HepG2 (cell line): ENCODE measurements around the gene ZNF24. TPM values are rescaled to one million over a fixed set of nuclear protein-coding genes. Genes with fewer than 3 reads are reported as not detected.

Experiments
- ATAC-seq: fragments of 200-7000 bp; cut with Tn5 transposase; 3 replicates; pipeline ENCODE4 v1.9.1; 2020; ENCODE audit warnings: mild to moderate bottlenecking, moderate library complexity
- BruUV-seq: library from RNA; stranded (reverse); fragments of 400-500 nt; replicated peaks from 2 replicates; lab custom pipeline; 2021; lab: Mats Ljungman, UMichigan
- CTCF ChIA-PET: fragments of 300-600 bp; formaldehyde crosslinking; extraction: SDS; loops from one replicate; lab custom pipeline; 2021; ENCODE audit warnings: low total read pairs, inconsistent platforms, low intra/inter-chr PET ratio; lab: Yijun Ruan, JAX
- POLR2A ChIA-PET: fragments of 350-600 bp; sonication (Branson Sonifier 250); formaldehyde crosslinking; loops from one replicate; lab custom pipeline; 2020; ENCODE audit warnings: antibody characterized with exemption, inconsistent platforms; lab: Yijun Ruan, JAX
- DNase-seq: peaks from one replicate; pipeline ENCODE4 v3.0.0-alpha.2; 2015; ENCODE audit warnings: low spot score
- FAIRE-seq: peaks from 3 replicates; lab custom pipeline; 2011; peaks lifted over from hg19 to GRCh38; lab: Jason Lieb, UNC
- H2AFZ ChIP-seq: one replicate; pipeline ENCODE4 v1.6.1; 2011; ENCODE audit warnings: low read length, inconsistent platforms
- H3K27ac ChIP-seq: fragments of 300-600 bp; 3 replicates; pipeline ENCODE4 v1.8.0; 2011; ENCODE audit warnings: mixed run types, mild to moderate bottlenecking, mixed read lengths, low read length, inconsistent platforms; ENCODE audit not compliant: insufficient read depth; ENCODE audit errors: extremely low read length
- H3K27me3 ChIP-seq, 2 experiments: fragments of 200-600 bp in 1 of 2; 2 replicates in 1 of 2; 3 replicates in 1 of 2; pipeline versions ENCODE4 v1.6.0 to v1.8.0; 2011; ENCODE audit warnings: low read length in 2 of 2, mild to moderate bottlenecking in 2 of 2, moderate library complexity in 2 of 2, inconsistent platforms in 1 of 2; ENCODE audit not compliant: insufficient read depth in 2 of 2, control insufficient read depth in 1 of 2
- H3K36me3 ChIP-seq, 2 experiments: fragments of 200-600 bp in 1 of 2; replicated peaks in 1 of 2; 2 replicates in 1 of 2; 3 replicates in 1 of 2; pipeline versions ENCODE4 v1.5.1 to v1.8.0; 2011; ENCODE audit warnings: low read length in 2 of 2, inconsistent platforms in 1 of 2; ENCODE audit not compliant: insufficient read depth in 2 of 2, control insufficient read depth in 1 of 2
- H3K4me1 ChIP-seq: 2 replicates; pipeline ENCODE4 v1.5.1; 2012; ENCODE audit warnings: low read length, inconsistent platforms; ENCODE audit not compliant: insufficient read depth
- H3K4me2 ChIP-seq: 2 replicates; pipeline ENCODE4 v1.6.0; 2011; ENCODE audit warnings: low read depth, low read length, inconsistent platforms
- H3K4me3 ChIP-seq, 3 experiments: fragments of 200-600 bp in 1 of 3; sonication (generic), shearing (Covaris generic) in 1 of 3; replicated peaks in 1 of 3; 2 replicates each; pipeline ENCODE4 v1.5.1; 2011 to 2016; ENCODE audit warnings: low read length in 3 of 3, inconsistent platforms in 2 of 3, low read depth in 2 of 3, mild to moderate bottlenecking in 2 of 3, control low read depth in 1 of 3, mixed read lengths in 1 of 3; ENCODE audit not compliant: insufficient read depth in 1 of 3
- H3K79me2 ChIP-seq: one replicate; pipeline ENCODE4 v1.6.1; 2011; ENCODE audit warnings: low read length, inconsistent platforms; ENCODE audit not compliant: insufficient read depth
- H3K9ac ChIP-seq: 2 replicates; pipeline ENCODE4 v1.6.0; 2011; ENCODE audit warnings: mild to moderate bottlenecking, low read depth, low read length, inconsistent platforms; ENCODE audit not compliant: insufficient read depth
- H3K9me3 ChIP-seq: 2 replicates; pipeline ENCODE4 v1.5.1; 2012; ENCODE audit warnings: mild to moderate bottlenecking, low read length
- H4K20me1 ChIP-seq: 2 replicates; pipeline ENCODE4 v1.6.0; 2011; ENCODE audit warnings: inconsistent platforms, mild to moderate bottlenecking, low read length, moderate library complexity; ENCODE audit not compliant: insufficient read depth
- FOSL2 ChIP-seq: sonication (generic); formaldehyde crosslinking; IDR thresholded peaks from 2 replicates; pipeline ENCODE4 v1.4.0; 2020; ENCODE audit warnings: missing genetic modification reagents
- MBNL3 ChIP-seq: fragments of 250-450 bp; sonication (Bioruptor Pico); conservative IDR thresholded peaks from 2 replicates; pipeline ENCODE4 v1.8.0; 2022; ENCODE audit warnings: mild to moderate bottlenecking, inconsistent platforms
- WGBS: methylation state at CpG from one replicate; pipeline ENCODE4 v1.1.6; 2017; ENCODE audit warnings: low lambda C conversion rate; 5-methylcytosine and 5-hydroxymethylcytosine counted together
- in situ Hi-C: cut with HindIII; loops from 2 replicates; pipeline ENCODE4 v1.10.0; 2017; ENCODE audit warnings: low pct_unique_long_range_greater_than_20kb; ENCODE audit not compliant: extremely low pct_ligation_motif_present
- intact Hi-C: fragments of 100-400 bp; cut with micrococcal nuclease; formaldehyde crosslinking; loops from one replicate; pipeline ENCODE4 v1.10.0; 2022; ENCODE audit not compliant: unreplicated experiment
- polyA plus RNA-seq, 8 experiments: library from polyadenylated mRNA; depleted of rRNA in 3 of 8; stranded (reverse) in 7 of 8; unstranded in 1 of 8; fragments of >200 nt; fragmentation: Illumina TruSeq in 4 of 8; extraction: Trizol in 4 of 8; gene quantifications; 2 replicates each; pipeline versions ENCODE4 v1.2.1 to v1.2.3, GENCODE V29; 2011 to 2016; ENCODE audit warnings: low read depth in 4 of 8, missing spikeins in 1 of 8, mixed read lengths in 1 of 8; ENCODE audit not compliant: insufficient read depth in 1 of 8
- total RNA-seq, 5 experiments: library from RNA; depleted of rRNA; stranded (reverse); fragments of >200 nt; fragmentation: Illumina TruSeq; extraction: Trizol; gene quantifications; 2 replicates each; pipeline ENCODE4 v1.2.3, GENCODE V29; 2016; ENCODE audit warnings: low read depth in 1 of 5

The ZNF24 gene
- total and polyA plus RNA-seq, 2 of the 13 experiments (the other 11 are each of a cell fraction or from before 2014, with no cell fraction given), result 19.5 to 41.1 TPM

DNA sequence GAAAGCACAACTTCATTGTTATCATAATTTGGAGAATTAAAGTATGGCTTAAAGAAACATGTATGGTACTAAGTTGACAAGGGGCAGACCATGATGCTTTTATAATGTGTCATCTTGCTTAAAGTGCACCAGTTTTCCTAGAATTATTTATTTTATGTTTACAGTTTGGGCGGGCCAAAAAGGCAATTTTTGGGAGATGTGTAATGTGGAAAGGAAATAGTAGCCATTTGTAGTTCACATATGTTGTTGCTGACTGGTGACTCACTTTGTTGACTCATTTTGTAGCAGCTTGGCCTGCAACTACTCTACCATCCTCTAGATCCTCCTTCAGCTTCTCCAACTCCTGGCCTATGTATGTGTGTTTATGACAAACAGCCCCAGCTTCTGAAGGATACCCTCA is 61.9 kb downstream of the ZNF24 start:
- H3K79me2 ChIP-seq, result peaks cover 10% of the 10 kb centered on the region
- no peak; the same call in 2 of the 3 replicates for ATAC-seq
- intact Hi-C loops, result no loop called here
- no peaks in the 10 kb centered on the region for H4K20me1 ChIP-seq
- in situ Hi-C loops, result no loop called here
- H3K27ac ChIP-seq, result no peak overlapping the region
- ChIA-PET POLR2A (no interaction called here), CTCF (no interaction called here)
- H3K4me1 ChIP-seq, result no peaks in the 10 kb centered on the region
- DNase-seq, result peak; percentile 8
- peaks cover 0 to 17% of the 10 kb centered on the region in 2 experiments; a peak in 3 of 5 replicates for H3K36me3 ChIP-seq
- no peak overlapping the region for H2AFZ ChIP-seq
- TF ChIP-seq MBNL3 (CRISPR knock-in tag), result no peak
- peak; percentile 62 for TF ChIP-seq FOSL2 (CRISPR knock-in tag)
- no peaks in the 10 kb centered on the region for H3K27me3 ChIP-seq
- no TSS peak for BruUV-seq
- no peak for FAIRE-seq
- no peak overlapping the region for H3K9ac ChIP-seq
- H3K4me2 ChIP-seq, result no peak overlapping the region
- H3K9me3 ChIP-seq, result peaks cover 10% of the 10 kb centered on the region; the same call in 1 of the 2 replicates
- 100% methylated on average over 1 of the region's 1 CpG for WGBS
- H3K4me3 ChIP-seq, result no peak overlapping the region

Other genes starting within 250 kb of the ZNF24 start
- gene ZNF397, start 103.4 kb downstream of the ZNF24 start, total RNA-seq (2016; rRNA removed; fragmentation: Illumina TruSeq; extraction: Trizol), result 9.4 and 10.0 TPM in 2 replicates
- gene ZNF397, start 103.4 kb downstream of the ZNF24 start, polyA plus RNA-seq (2011; rRNA removed), result 4.7 and 4.9 TPM in 2 replicates
- 6.8 and 7.7 TPM in 2 replicates for gene ZSCAN30, start 54.2 kb downstream of the ZNF24 start, total RNA-seq (2016; rRNA removed; fragmentation: Illumina TruSeq; extraction: Trizol)
- gene ZSCAN30, start 54.2 kb downstream of the ZNF24 start, polyA plus RNA-seq (2011; rRNA removed), result 7.4 and 8.2 TPM in 2 replicates
- gene ZNF396, start 32.9 kb upstream of the ZNF24 start, total RNA-seq (2016; rRNA removed; fragmentation: Illumina TruSeq; extraction: Trizol), result 0.75 and 1.6 TPM in 2 replicates
- 0.25 and 0.47 TPM in 2 replicates for gene ZNF396, start 32.9 kb upstream of the ZNF24 start, polyA plus RNA-seq (2011; rRNA removed)
- gene INO80C, start 153.5 kb upstream of the ZNF24 start, total RNA-seq (2016; rRNA removed; fragmentation: Illumina TruSeq; extraction: Trizol), result 8.2 and 10.8 TPM in 2 replicates
- 15.4 and 20.5 TPM in 2 replicates for gene INO80C, start 153.5 kb upstream of the ZNF24 start, polyA plus RNA-seq (2011; rRNA removed)
- gene GALNT1, start 237.3 kb upstream of the ZNF24 start, total RNA-seq (2016; rRNA removed; fragmentation: Illumina TruSeq; extraction: Trizol), result 100 and 101 TPM in 2 replicates
- 29.5 and 41.1 TPM in 2 replicates for gene GALNT1, start 237.3 kb upstream of the ZNF24 start, polyA plus RNA-seq (2011; rRNA removed)